Neural cell (in vitro differentiated cells): ENCODE measurements around the gene NAMPT. TPM values are rescaled to one million over a fixed set of nuclear protein-coding genes. Genes with fewer than 3 reads are reported as not detected.
"Not testable (repeated sequence)": the region's sequence is repeated elsewhere in the genome, so short reads cannot be mapped to it uniquely, and the experiment has no call there.

Experiments
- H2AFZ ChIP-seq: fragments of 200-600, 300-800 bp; sonication (generic), shearing (Covaris generic); 2 replicates; pipeline ENCODE4 v1.6.0; 2014; ENCODE audit warnings: low read depth, mild to moderate bottlenecking, antibody characterized with exemption, low read length, moderate library complexity
- H3F3A ChIP-seq: fragments of 200-600 bp; shearing (Covaris generic); 2 replicates; pipeline ENCODE4 v1.6.1; 2016; ENCODE audit warnings: mild to moderate bottlenecking, moderate library complexity, mixed read lengths, antibody characterized with exemption, low read length; ENCODE audit not compliant: insufficient read depth, poor library complexity, severe bottlenecking
- H3K27ac ChIP-seq: fragments of 200-600, 300-800 bp; sonication (generic), shearing (Covaris generic); 2 replicates; pipeline ENCODE4 v1.5.1; 2014; ENCODE audit warnings: mild to moderate bottlenecking, low read length, moderate library complexity
- H3K27me3 ChIP-seq: fragments of 300-800, 200-600 bp; sonication (generic), shearing (Covaris generic); 2 replicates; pipeline ENCODE4 v1.6.0; 2014; ENCODE audit warnings: mild to moderate bottlenecking, low read depth, low read length, moderate library complexity; ENCODE audit not compliant: insufficient read depth
- H3K36me3 ChIP-seq: fragments of 300-800, 200-600 bp; sonication (generic), shearing (Covaris generic); 2 replicates; pipeline ENCODE4 v1.5.1; 2014; ENCODE audit warnings: mild to moderate bottlenecking, antibody characterized with exemption, low read length, moderate library complexity; ENCODE audit not compliant: insufficient read depth
- H3K4me2 ChIP-seq: fragments of 300-800, 200-600 bp; sonication (generic), shearing (Covaris generic); 2 replicates; pipeline ENCODE4 v1.6.0; 2014; ENCODE audit warnings: mild to moderate bottlenecking, low read length
- H3K4me3 ChIP-seq: fragments of 300-800, 200-600 bp; sonication (generic), shearing (Covaris generic); 2 replicates; pipeline ENCODE4 v1.5.1; 2014; ENCODE audit warnings: mild to moderate bottlenecking, low read length, moderate library complexity
- H3K79me2 ChIP-seq: fragments of 200-600 bp; shearing (Covaris generic); replicated peaks from 2 replicates; pipeline ENCODE4 v1.6.0; 2014; ENCODE audit warnings: mild to moderate bottlenecking, low read length, moderate library complexity; ENCODE audit not compliant: insufficient read depth
- H3K9ac ChIP-seq: fragments of 300-800, 200-600 bp; sonication (generic), shearing (Covaris generic); 2 replicates; pipeline ENCODE4 v1.6.1; 2016; ENCODE audit warnings: mild to moderate bottlenecking, low read length, mixed read lengths
- H3K9me2 ChIP-seq: fragments of 200-600 bp; shearing (Covaris generic); 2 replicates; pipeline ENCODE4 v1.6.1; 2016; ENCODE audit warnings: mild to moderate bottlenecking, low read length, mixed read lengths; ENCODE audit not compliant: insufficient read depth
- H3K9me3 ChIP-seq: fragments of 200-600, 300-800 bp; sonication (generic), shearing (Covaris generic); 2 replicates; pipeline ENCODE4 v1.6.1; 2016; ENCODE audit warnings: mild to moderate bottlenecking, mixed run types, low read length, moderate library complexity, mixed read lengths
- H4K20me1 ChIP-seq: fragments of 200-600 bp; shearing (Covaris generic); 2 replicates; pipeline ENCODE4 v1.6.1; 2016; ENCODE audit warnings: mild to moderate bottlenecking, mixed run types; ENCODE audit not compliant: insufficient read depth
- EP300 ChIP-seq: fragments of 450-650 bp; conservative IDR thresholded peaks from 2 replicates; pipeline ENCODE4 v1.6.1; 2014; ENCODE audit warnings: antibody characterized with exemption, mild to moderate bottlenecking, moderate library complexity; ENCODE audit not compliant: poor library complexity, severe bottlenecking
- EZH2 ChIP-seq: fragments of 200-600, 300-800 bp; shearing (Covaris generic), sonication (generic); IDR thresholded peaks from 2 replicates; pipeline ENCODE4 v1.6.1; 2014; ENCODE audit warnings: antibody characterized with exemption, low read length, borderline replicate concordance, mild to moderate bottlenecking; ENCODE audit not compliant: insufficient read depth, poor library complexity, severe bottlenecking
- MXI1 ChIP-seq: fragments of 450-650 bp; conservative IDR thresholded peaks from 2 replicates; pipeline ENCODE4 v1.6.1; 2014; ENCODE audit warnings: antibody characterized with exemption, mild to moderate bottlenecking; ENCODE audit not compliant: poor library complexity, severe bottlenecking
- POLR2AphosphoS5 ChIP-seq: IDR thresholded peaks from 2 replicates; pipeline ENCODE4 v1.6.1; 2012
- RAD21 ChIP-seq: fragments of 450-650 bp; conservative IDR thresholded peaks from 2 replicates; pipeline ENCODE4 v1.6.1; 2014; ENCODE audit warnings: antibody characterized with exemption, mild to moderate bottlenecking, moderate library complexity
- SMC3 ChIP-seq: fragments of 450-650 bp; conservative IDR thresholded peaks from 2 replicates; pipeline ENCODE4 v1.6.1; 2014; ENCODE audit warnings: antibody characterized with exemption, mild to moderate bottlenecking, moderate library complexity; ENCODE audit not compliant: poor library complexity
- TAF1 ChIP-seq: IDR thresholded peaks from 2 replicates; pipeline ENCODE4 v1.6.1; 2012; ENCODE audit warnings: low read depth
- polyA plus RNA-seq: library from polyadenylated mRNA; depleted of rRNA; stranded (reverse); fragments of >200 nt; gene quantifications from 2 replicates; pipeline ENCODE4 v1.2.3, GENCODE V29; 2014
- TF ChIP-seq, protein P1 (sequence below): fragments of 450-650 bp; IDR thresholded peaks from 2 replicates; pipeline ENCODE4 v1.5.1; 2014; ENCODE audit warnings: antibody characterized with exemption, mild to moderate bottlenecking, moderate library complexity; ENCODE audit not compliant: poor library complexity, severe bottlenecking
- TF ChIP-seq, protein P2 (sequence below): IDR thresholded peaks from 2 replicates; pipeline ENCODE4 v1.6.1; 2012; ENCODE audit warnings: borderline replicate concordance

The NAMPT gene
- polyA plus RNA-seq, 1 donor from 2014 or later = 34.0 TPM

DNA sequence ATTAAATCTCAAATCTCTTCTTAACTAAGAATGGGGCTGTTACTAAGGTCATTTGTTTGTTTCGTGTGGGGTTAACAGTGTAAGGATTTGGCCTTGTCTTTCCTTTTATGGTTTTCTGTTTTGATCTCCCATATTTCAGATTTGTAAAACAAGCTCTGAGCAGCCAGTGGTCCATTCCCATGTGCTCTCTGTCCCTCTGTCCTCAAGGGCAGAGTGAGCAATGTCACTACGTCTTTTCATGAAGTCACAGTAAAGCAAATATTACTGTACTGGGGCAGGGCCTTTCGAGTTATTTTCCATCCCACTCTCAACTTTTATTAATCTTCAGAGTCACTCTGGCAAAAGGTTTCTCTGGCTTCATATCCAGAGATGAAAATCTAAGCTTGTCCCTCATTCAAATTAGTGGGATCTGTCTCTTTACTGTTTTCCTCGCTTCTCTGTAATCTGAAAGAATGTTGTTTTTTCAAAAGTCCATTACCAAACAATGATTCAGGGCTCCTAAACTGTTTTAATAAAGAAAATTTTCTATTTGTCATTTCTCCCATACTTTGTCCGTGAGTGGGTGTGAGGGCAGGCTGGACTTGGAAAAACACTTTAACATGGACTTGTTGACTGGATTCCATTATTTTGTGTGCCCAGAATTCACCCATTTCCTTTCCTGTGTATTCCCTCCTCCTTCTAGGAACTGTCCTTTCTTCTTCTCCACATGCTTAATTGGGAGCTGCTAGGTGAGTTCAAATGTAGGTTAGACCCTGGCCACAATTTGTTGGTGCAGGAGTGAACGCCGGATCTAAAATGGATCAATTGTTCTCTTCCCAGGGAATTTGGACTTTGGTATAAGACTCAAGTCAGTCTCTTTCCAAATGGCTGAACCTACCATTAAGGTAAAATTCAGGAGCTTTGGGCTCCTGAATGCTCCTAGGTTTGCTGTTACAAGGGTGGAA lies 42.1 kb upstream of the NAMPT start:
- H3K9me2 ChIP-seq = no peaks in the 10 kb centered on the region
- no peaks in the 10 kb centered on the region for H3F3A ChIP-seq
- no peaks in the 10 kb centered on the region for H3K79me2 ChIP-seq
- H3K27ac ChIP-seq = no peak overlapping the region
- H3K4me3 ChIP-seq = no peak overlapping the region
- H3K36me3 ChIP-seq = no peaks in the 10 kb centered on the region
- TF ChIP-seq RAD21 (no peak), EZH2 (no peak), SMC3 (no peak), POLR2AphosphoS5 (no peak), EP300 (no peak), TAF1 (no peak)
- no peaks in the 10 kb centered on the region for H3K9me3 ChIP-seq
- no peaks in the 10 kb centered on the region for H4K20me1 ChIP-seq
- H2AFZ ChIP-seq = no peak overlapping the region
- no peaks in the 10 kb centered on the region for H3K27me3 ChIP-seq
- H3K4me2 ChIP-seq = no peak overlapping the region
- no peak overlapping the region for H3K9ac ChIP-seq

DNA sequence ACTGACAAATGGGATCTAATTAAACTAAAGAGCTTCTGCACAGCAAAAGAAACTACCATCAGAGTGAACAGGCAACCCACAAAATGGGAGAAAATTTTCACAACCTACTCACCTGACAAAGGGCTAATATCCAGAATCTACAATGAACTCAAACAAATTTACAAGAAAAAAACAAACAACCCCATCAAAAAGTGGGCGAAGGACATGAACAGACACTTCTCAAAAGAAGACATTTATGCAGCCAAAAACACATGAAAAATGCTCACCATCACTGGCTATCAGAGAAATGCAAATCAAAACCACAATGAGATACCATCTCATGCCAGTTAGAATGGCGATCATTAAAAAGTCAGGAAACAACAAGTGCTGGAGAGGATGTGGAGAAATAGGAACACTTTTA lies 39.7 kb upstream of the NAMPT start:
- H3K4me3 ChIP-seq, H3F3A ChIP-seq, H3K27me3 ChIP-seq, H2AFZ ChIP-seq, H3K9me3 ChIP-seq, H3K4me2 ChIP-seq, H4K20me1 ChIP-seq, H3K27ac ChIP-seq, H3K9me2 ChIP-seq, H3K36me3 ChIP-seq, H3K9ac ChIP-seq, H3K79me2 ChIP-seq: not testable (repeated sequence)

DNA sequence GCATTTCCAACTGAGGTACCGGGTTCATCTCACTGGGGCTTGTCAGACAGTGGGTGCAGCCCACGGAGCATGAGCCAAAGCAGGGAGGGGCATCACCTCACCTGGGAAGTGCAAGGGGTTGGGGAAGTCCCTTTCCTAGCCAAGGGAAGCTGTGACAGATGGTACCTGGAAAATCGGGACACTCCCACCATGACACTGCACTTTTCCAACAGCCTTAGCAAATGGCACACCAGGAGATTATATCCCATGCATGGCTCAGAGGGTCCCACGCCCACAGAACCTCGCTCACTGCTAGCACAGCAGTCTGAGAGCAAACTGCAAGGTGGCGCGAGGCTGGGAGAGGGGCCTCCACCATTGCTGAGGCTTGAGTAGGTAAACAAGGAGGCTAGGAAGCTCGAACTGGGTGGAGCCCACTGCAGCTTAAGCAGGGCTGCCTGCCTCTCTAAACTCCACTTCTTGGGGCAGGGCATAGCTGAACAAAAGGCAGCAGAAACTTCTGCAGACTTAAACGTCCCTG lies 35.5 kb upstream of the NAMPT start:
- not testable (repeated sequence) for H3K9me3 ChIP-seq, H3F3A ChIP-seq, H3K79me2 ChIP-seq, H3K4me3 ChIP-seq, H2AFZ ChIP-seq, H3K27ac ChIP-seq, H3K27me3 ChIP-seq, H3K9ac ChIP-seq, H3K4me2 ChIP-seq, H3K36me3 ChIP-seq, H4K20me1 ChIP-seq, H3K9me2 ChIP-seq

DNA sequence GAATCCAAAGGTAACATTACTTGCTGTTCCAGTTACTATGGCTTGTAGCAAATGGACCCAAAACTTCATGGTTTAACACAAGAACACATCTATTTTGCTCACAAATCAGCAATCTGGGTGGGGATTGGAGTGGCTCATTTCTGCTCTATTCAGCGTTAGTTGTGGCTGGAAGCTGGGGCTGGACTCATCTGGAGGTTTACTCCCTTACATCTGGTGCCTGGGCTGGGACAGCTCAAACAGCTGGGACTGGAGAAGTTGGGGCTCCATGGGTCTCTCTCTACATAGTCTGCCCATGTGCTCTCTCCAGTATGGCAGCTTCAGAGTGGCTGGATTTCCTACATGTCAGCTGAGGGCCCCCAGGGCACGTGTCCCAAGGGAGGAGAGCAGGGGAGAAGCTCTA lies 33.7 kb upstream of the NAMPT start:
- no peak overlapping the region for H3K4me3 ChIP-seq
- H2AFZ ChIP-seq = no peak overlapping the region
- no peak overlapping the region for H3K9ac ChIP-seq
- no peaks in the 10 kb centered on the region for H3K9me2 ChIP-seq
- no peaks in the 10 kb centered on the region for H4K20me1 ChIP-seq
- TF ChIP-seq, protein P1, sequence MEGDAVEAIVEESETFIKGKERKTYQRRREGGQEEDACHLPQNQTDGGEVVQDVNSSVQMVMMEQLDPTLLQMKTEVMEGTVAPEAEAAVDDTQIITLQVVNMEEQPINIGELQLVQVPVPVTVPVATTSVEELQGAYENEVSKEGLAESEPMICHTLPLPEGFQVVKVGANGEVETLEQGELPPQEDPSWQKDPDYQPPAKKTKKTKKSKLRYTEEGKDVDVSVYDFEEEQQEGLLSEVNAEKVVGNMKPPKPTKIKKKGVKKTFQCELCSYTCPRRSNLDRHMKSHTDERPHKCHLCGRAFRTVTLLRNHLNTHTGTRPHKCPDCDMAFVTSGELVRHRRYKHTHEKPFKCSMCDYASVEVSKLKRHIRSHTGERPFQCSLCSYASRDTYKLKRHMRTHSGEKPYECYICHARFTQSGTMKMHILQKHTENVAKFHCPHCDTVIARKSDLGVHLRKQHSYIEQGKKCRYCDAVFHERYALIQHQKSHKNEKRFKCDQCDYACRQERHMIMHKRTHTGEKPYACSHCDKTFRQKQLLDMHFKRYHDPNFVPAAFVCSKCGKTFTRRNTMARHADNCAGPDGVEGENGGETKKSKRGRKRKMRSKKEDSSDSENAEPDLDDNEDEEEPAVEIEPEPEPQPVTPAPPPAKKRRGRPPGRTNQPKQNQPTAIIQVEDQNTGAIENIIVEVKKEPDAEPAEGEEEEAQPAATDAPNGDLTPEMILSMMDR = no peak
- TF ChIP-seq TAF1 = no peak
- TF ChIP-seq POLR2AphosphoS5 = no peak
- no peak for TF ChIP-seq EZH2
- no peak for TF ChIP-seq EP300
- no peak for TF ChIP-seq MXI1
- TF ChIP-seq, protein P2, sequence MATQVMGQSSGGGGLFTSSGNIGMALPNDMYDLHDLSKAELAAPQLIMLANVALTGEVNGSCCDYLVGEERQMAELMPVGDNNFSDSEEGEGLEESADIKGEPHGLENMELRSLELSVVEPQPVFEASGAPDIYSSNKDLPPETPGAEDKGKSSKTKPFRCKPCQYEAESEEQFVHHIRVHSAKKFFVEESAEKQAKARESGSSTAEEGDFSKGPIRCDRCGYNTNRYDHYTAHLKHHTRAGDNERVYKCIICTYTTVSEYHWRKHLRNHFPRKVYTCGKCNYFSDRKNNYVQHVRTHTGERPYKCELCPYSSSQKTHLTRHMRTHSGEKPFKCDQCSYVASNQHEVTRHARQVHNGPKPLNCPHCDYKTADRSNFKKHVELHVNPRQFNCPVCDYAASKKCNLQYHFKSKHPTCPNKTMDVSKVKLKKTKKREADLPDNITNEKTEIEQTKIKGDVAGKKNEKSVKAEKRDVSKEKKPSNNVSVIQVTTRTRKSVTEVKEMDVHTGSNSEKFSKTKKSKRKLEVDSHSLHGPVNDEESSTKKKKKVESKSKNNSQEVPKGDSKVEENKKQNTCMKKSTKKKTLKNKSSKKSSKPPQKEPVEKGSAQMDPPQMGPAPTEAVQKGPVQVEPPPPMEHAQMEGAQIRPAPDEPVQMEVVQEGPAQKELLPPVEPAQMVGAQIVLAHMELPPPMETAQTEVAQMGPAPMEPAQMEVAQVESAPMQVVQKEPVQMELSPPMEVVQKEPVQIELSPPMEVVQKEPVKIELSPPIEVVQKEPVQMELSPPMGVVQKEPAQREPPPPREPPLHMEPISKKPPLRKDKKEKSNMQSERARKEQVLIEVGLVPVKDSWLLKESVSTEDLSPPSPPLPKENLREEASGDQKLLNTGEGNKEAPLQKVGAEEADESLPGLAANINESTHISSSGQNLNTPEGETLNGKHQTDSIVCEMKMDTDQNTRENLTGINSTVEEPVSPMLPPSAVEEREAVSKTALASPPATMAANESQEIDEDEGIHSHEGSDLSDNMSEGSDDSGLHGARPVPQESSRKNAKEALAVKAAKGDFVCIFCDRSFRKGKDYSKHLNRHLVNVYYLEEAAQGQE = no peak
- no peak for TF ChIP-seq RAD21
- no peak for TF ChIP-seq SMC3
- no peak overlapping the region for H3K4me2 ChIP-seq
- no peaks in the 10 kb centered on the region for H3K36me3 ChIP-seq
- no peaks in the 10 kb centered on the region for H3K9me3 ChIP-seq
- no peaks in the 10 kb centered on the region for H3K27me3 ChIP-seq
- H3K27ac ChIP-seq = no peak overlapping the region
- no peaks in the 10 kb centered on the region for H3F3A ChIP-seq
- no peaks in the 10 kb centered on the region for H3K79me2 ChIP-seq
